IMR-90 (cell line): ENCODE results near the gene SLC27A4. TPM values are rescaled to one million over a fixed set of nuclear protein-coding genes. Genes with fewer than 3 reads are reported as not detected.

Experiments
- ATAC-seq: fragments of 200-7000 bp; cut with Tn5 transposase; 2 replicates; pipeline ENCODE4 v1.9.1; 2020; ENCODE audit warnings: low read depth, mild to moderate bottlenecking, moderate library complexity
- BruUV-seq: library from RNA; stranded (reverse); fragments of 400-500 nt; replicated peaks from 2 replicates; lab custom pipeline; 2021; lab: Mats Ljungman, UMichigan
- CTCF ChIA-PET: fragments of 300-600 bp; formaldehyde crosslinking; extraction: SDS; loops from one replicate; lab custom pipeline; 2021; ENCODE audit warnings: antibody characterized with exemption; lab: Yijun Ruan, JAX
- POLR2A ChIA-PET: fragments of 300-600 bp; sonication (Branson Sonifier 250); formaldehyde crosslinking; loops from one replicate; lab custom pipeline; 2022; ENCODE audit warnings: antibody characterized with exemption; ENCODE audit not compliant: unreplicated experiment; lab: Charles Lee
- DNase-seq: peaks from one replicate; pipeline ENCODE4 v3.0.0; 2013
- H2AFZ ChIP-seq: replicated peaks from 2 replicates; pipeline ENCODE3; 2013; ENCODE audit warnings: low read length, mild to moderate bottlenecking; ENCODE audit not compliant: poor library complexity
- H2AK5ac ChIP-seq: 2 replicates; pipeline ENCODE4 v1.6.1; 2013; ENCODE audit warnings: low read depth, low read length, inconsistent platforms
- H2AK9ac ChIP-seq: replicated peaks from 2 replicates; pipeline ENCODE3; 2013; ENCODE audit warnings: mild to moderate bottlenecking, low read depth, low read length, moderate library complexity; ENCODE audit not compliant: poor library complexity
- H2BK120ac ChIP-seq: 2 replicates; pipeline ENCODE4 v1.6.1; 2013; ENCODE audit warnings: low read depth, low read length, inconsistent platforms
- H2BK15ac ChIP-seq: 3 replicates; pipeline ENCODE4 v1.6.1; 2013; ENCODE audit warnings: low read depth, low read length, inconsistent platforms
- H2BK20ac ChIP-seq: 2 replicates; pipeline ENCODE4 v1.6.1; 2013; ENCODE audit warnings: low read depth, mild to moderate bottlenecking, inconsistent platforms, low read length, moderate library complexity
- H2BK5ac ChIP-seq: 2 replicates; pipeline ENCODE4 v1.6.1; 2013; ENCODE audit warnings: mild to moderate bottlenecking, low read depth, low read length, inconsistent platforms; ENCODE audit not compliant: poor library complexity, severe bottlenecking
- H3K14ac ChIP-seq: replicated peaks from 2 replicates; pipeline ENCODE4 v1.6.1; 2013; ENCODE audit warnings: low read depth, low read length, inconsistent platforms
- H3K18ac ChIP-seq: 2 replicates; pipeline ENCODE4 v1.6.1; 2013; ENCODE audit warnings: low read depth, low read length, control low read depth
- H3K23ac ChIP-seq: 2 replicates; pipeline ENCODE4 v1.6.1; 2013; ENCODE audit warnings: low read depth, low read length, inconsistent platforms
- H3K27ac ChIP-seq: 2 replicates; pipeline ENCODE4 v1.5.1; 2013; ENCODE audit warnings: mild to moderate bottlenecking, control low read depth, low read length; ENCODE audit not compliant: insufficient read depth
- H3K27me3 ChIP-seq: 2 replicates; pipeline ENCODE4 v1.6.1; 2013; ENCODE audit warnings: low read length; ENCODE audit not compliant: control insufficient read depth, insufficient read depth
- H3K36me3 ChIP-seq: 2 replicates; pipeline ENCODE4 v1.6.1; 2013; ENCODE audit warnings: low read length, mixed read lengths; ENCODE audit not compliant: control insufficient read depth, insufficient read depth
- H3K4ac ChIP-seq: 2 replicates; pipeline ENCODE4 v1.6.1; 2013; ENCODE audit warnings: low read depth, low read length, inconsistent platforms
- H3K4me1 ChIP-seq: 2 replicates; pipeline ENCODE4 v1.6.1; 2013; ENCODE audit warnings: low read length, mixed read lengths; ENCODE audit not compliant: control insufficient read depth, insufficient read depth
- H3K4me2 ChIP-seq: 2 replicates; pipeline ENCODE4 v1.6.1; 2013; ENCODE audit warnings: low read depth, mild to moderate bottlenecking, control low read depth, low read length, moderate library complexity
- H3K4me3 ChIP-seq: 2 replicates; pipeline ENCODE4 v1.5.1; 2013; ENCODE audit warnings: low read depth, mild to moderate bottlenecking, control low read depth, low read length, moderate library complexity; ENCODE audit not compliant: insufficient read depth
- H3K56ac ChIP-seq: 2 replicates; pipeline ENCODE4 v1.6.1; 2013; ENCODE audit warnings: low read length, inconsistent platforms; ENCODE audit not compliant: insufficient read depth; ENCODE audit errors: extremely low read depth
- H3K79me1 ChIP-seq, 2 experiments: 2 replicates each; pipeline ENCODE4 v1.6.1; 2013; ENCODE audit warnings: low read length in 2 of 2, inconsistent platforms in 1 of 2, low read depth in 1 of 2
- H3K9ac ChIP-seq: 2 replicates; pipeline ENCODE4 v1.6.1; 2013; ENCODE audit warnings: low read depth, low read length, control low read depth
- H3K9me1 ChIP-seq: 2 replicates; pipeline ENCODE4 v1.6.1; 2013; ENCODE audit warnings: low read length, inconsistent platforms; ENCODE audit not compliant: insufficient read depth
- H3K9me3 ChIP-seq: 2 replicates; pipeline ENCODE4 v1.6.1; 2013; ENCODE audit warnings: low read length; ENCODE audit not compliant: control insufficient read depth, insufficient read depth
- H4K20me1 ChIP-seq: 2 replicates; pipeline ENCODE4 v1.6.1; 2013; ENCODE audit warnings: low read length, inconsistent platforms; ENCODE audit not compliant: insufficient read depth
- H4K5ac ChIP-seq: 2 replicates; pipeline ENCODE4 v1.6.1; 2013; ENCODE audit warnings: mild to moderate bottlenecking, low read depth, low read length, control low read depth
- H4K8ac ChIP-seq, 2 experiments: 2 replicates each; pipeline ENCODE4 v1.6.1; 2013; ENCODE audit warnings: low read depth in 2 of 2, low read length in 2 of 2, control low read depth in 1 of 2, inconsistent platforms in 1 of 2
- H4K91ac ChIP-seq: 2 replicates; pipeline ENCODE4 v1.6.1; 2013; ENCODE audit warnings: low read depth, low read length, inconsistent platforms; ENCODE audit not compliant: insufficient read depth
- BHLHE40 ChIP-seq: fragments of 150-350 bp; IDR thresholded peaks from 2 replicates; pipeline ENCODE4 v1.6.1; 2016; ENCODE audit warnings: mild to moderate bottlenecking, low read depth, low read length
- CEBPB ChIP-seq: IDR thresholded peaks from 2 replicates; pipeline ENCODE4 v1.6.1; 2012; ENCODE audit warnings: low read depth, low read length, improper control_type of control experiment
- CHD1 ChIP-seq: IDR thresholded peaks from 2 replicates; pipeline ENCODE4 v1.6.1; 2012; ENCODE audit warnings: low read depth, low read length, improper control_type of control experiment
- ELK1 ChIP-seq: fragments of 150-350 bp; IDR thresholded peaks from 2 replicates; pipeline ENCODE4 v1.6.1; 2016; ENCODE audit warnings: low read depth, mild to moderate bottlenecking, low read length, moderate library complexity, borderline replicate concordance
- FOS ChIP-seq: fragments of 150-350 bp; IDR thresholded peaks from 2 replicates; pipeline ENCODE4 v1.6.1; 2016; ENCODE audit warnings: low read depth, low read length
- MAFK ChIP-seq: IDR thresholded peaks from 2 replicates; pipeline ENCODE4 v1.6.1; 2012; ENCODE audit warnings: low read depth, low read length, improper control_type of control experiment
- MAZ ChIP-seq: IDR thresholded peaks from 2 replicates; pipeline ENCODE4 v1.6.1; 2012; ENCODE audit warnings: low read depth, mild to moderate bottlenecking, low read length, improper control_type of control experiment, moderate library complexity, borderline replicate concordance
- MXI1 ChIP-seq: IDR thresholded peaks from 2 replicates; pipeline ENCODE4 v1.6.1; 2012; ENCODE audit warnings: low read depth, mild to moderate bottlenecking, low read length, moderate library complexity, borderline replicate concordance
- NFE2L2 ChIP-seq: fragments of 150-350 bp; IDR thresholded peaks from 2 replicates; pipeline ENCODE4 v1.6.1; 2016; ENCODE audit warnings: low read depth, mild to moderate bottlenecking, low read length
- POLR2A ChIP-seq: IDR thresholded peaks from 2 replicates; pipeline ENCODE4 v1.6.1; 2012; ENCODE audit warnings: mild to moderate bottlenecking, low read depth, low read length
- RAD21 ChIP-seq: IDR thresholded peaks from 2 replicates; pipeline ENCODE4 v1.6.1; 2012; ENCODE audit warnings: low read length, improper control_type of control experiment
- RFX5 ChIP-seq: IDR thresholded peaks from 2 replicates; pipeline ENCODE4 v1.8.0; 2012; ENCODE audit warnings: low read depth, mild to moderate bottlenecking, low read length, moderate library complexity
- SMC3 ChIP-seq: fragments of 150-350 bp; IDR thresholded peaks from 2 replicates; pipeline ENCODE4 v1.6.1; 2016; ENCODE audit warnings: low read depth, mild to moderate bottlenecking, antibody characterized with exemption, low read length, moderate library complexity
- WGBS, 2 experiments: methylation state at CpG; one replicate each; pipeline versions ENCODE4 v1.1.5 to v1.1.7; 2013; ENCODE audit warnings: missing lambda C conversion rate in 2 of 2; ENCODE audit not compliant: insufficient read length in 1 of 2; ENCODE audit errors: extremely low coverage in 2 of 2; 5-methylcytosine and 5-hydroxymethylcytosine counted together
- dilution Hi-C: fragments of 300-500 bp; cut with HindIII; formaldehyde crosslinking; loops from one replicate; pipeline ENCODE4 v1.14.3; 2018; ENCODE audit warnings: low sequenced_read_pairs; ENCODE audit not compliant: unreplicated experiment
- in situ Hi-C: fragments of 300-500 bp; cut with MboI; formaldehyde crosslinking; loops from 3 replicates; pipeline ENCODE4 v1.14.3; 2019; ENCODE audit warnings: low sequenced_read_pairs, inconsistent platforms, mixed read lengths
- intact Hi-C: fragments of 100-400 bp; cut with micrococcal nuclease; formaldehyde crosslinking; loops from 2 replicates; pipeline ENCODE4 v1.10.0; 2022
- polyA plus RNA-seq, 3 experiments: library from polyadenylated mRNA; depleted of rRNA; stranded (reverse); fragments of >200 nt; gene quantifications; 2 replicates each; pipeline ENCODE4 v1.2.3, GENCODE V29; 2012; ENCODE audit warnings: low replicate concordance in 1 of 3
- total RNA-seq: library from RNA; depleted of rRNA; stranded (reverse); fragments of >200 nt; gene quantifications from 2 replicates; pipeline ENCODE4 v1.2.3, GENCODE V29; 2012
- TF ChIP-seq, protein P1 (sequence below): conservative IDR thresholded peaks from 2 replicates; pipeline ENCODE4 v1.5.1; 2012; ENCODE audit warnings: mild to moderate bottlenecking, low read depth, low read length, improper control_type of control experiment
- TF ChIP-seq, protein P2 (sequence below): fragments of 150-350 bp; IDR thresholded peaks from 2 replicates; pipeline ENCODE4 v1.6.1; 2017; ENCODE audit warnings: mild to moderate bottlenecking, antibody characterized with exemption, low read length, low read depth

SLC27A4 gene
- total and polyA plus RNA-seq, 2 of the 4 experiments (the other 2 are of a cell fraction): 9.7 to 13.7 TPM

DNA sequence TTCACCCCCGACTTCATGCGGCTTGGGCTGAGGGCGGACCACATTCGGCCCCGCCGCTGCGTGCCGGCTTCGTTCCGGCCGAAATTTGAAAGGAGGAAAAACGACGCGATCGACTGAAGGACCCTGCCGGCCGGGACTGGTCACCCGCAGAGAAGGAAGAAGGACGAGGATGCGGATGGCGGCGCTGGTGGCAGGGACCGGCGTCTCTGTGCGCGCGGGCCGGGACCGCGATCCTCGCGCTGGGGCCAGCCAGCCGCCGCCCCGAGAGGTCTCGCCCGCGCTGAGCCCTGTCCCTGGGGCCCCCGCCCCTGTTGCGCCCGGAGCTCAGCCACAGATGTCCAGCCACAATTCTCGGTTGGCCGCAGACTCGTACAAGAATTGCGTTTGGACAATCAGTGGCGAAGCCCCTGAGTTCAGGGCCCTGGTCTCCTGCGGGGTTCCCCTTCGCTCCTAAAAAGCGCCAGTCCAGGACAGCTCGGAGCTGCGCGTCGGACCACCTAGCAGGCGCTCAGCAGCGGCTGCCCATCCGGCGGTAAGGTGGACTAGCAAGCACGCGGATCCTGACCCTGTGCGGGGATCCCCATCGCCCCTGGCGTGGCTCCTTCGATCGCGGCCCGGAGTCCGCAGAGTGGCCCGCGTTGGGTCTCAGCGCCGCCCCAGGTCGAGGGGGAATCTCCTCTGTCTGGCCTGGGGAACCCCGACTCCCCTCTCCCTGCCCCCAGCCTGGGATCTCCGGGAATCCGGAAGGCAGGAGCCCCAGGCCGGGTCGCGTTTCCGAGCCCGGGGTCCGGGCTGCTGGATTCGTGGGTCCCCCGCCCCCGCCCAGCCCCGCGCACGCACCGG is 52.2 kb downstream of the SLC27A4 start:
- DNase-seq (no peak), ATAC-seq (no peak)
- H2AK5ac ChIP-seq: no peak overlapping the region
- dilution Hi-C loops (no loop called here), intact Hi-C loops (no loop called here), in situ Hi-C loops (no loop called here)
- no peak overlapping the region for H2BK5ac ChIP-seq
- no peak overlapping the region for H3K14ac ChIP-seq
- no peak overlapping the region for H2AFZ ChIP-seq
- H4K5ac ChIP-seq: no peak overlapping the region
- no peaks in the 10 kb centered on the region for H3K79me1 ChIP-seq
- H3K4ac ChIP-seq: no peak overlapping the region
- H3K4me1 ChIP-seq: no peaks in the 10 kb centered on the region
- H3K56ac ChIP-seq: no peak overlapping the region
- no peak overlapping the region for H3K4me2 ChIP-seq
- peaks cover 11% of the 10 kb centered on the region for H3K27me3 ChIP-seq
- H2BK15ac ChIP-seq: no peak overlapping the region
- no peak overlapping the region for H3K4me3 ChIP-seq
- no peak overlapping the region for H4K8ac ChIP-seq
- 73% methylated on average over 44 of the region's 88 CpGs; no CpG with 5 or more reads in 1 of the 2 experiments for WGBS, 2 experiments
- H3K27ac ChIP-seq: no peak overlapping the region
- TF ChIP-seq POLR2A (no peak), SMC3 (no peak), MAZ (no peak), RAD21 (no peak), NFE2L2 (no peak), FOS (no peak), MAFK (no peak), BHLHE40 (no peak), ELK1 (no peak), RFX5 (no peak), CEBPB (no peak), CHD1 (no peak), MXI1 (no peak)
- TF ChIP-seq, protein P1, sequence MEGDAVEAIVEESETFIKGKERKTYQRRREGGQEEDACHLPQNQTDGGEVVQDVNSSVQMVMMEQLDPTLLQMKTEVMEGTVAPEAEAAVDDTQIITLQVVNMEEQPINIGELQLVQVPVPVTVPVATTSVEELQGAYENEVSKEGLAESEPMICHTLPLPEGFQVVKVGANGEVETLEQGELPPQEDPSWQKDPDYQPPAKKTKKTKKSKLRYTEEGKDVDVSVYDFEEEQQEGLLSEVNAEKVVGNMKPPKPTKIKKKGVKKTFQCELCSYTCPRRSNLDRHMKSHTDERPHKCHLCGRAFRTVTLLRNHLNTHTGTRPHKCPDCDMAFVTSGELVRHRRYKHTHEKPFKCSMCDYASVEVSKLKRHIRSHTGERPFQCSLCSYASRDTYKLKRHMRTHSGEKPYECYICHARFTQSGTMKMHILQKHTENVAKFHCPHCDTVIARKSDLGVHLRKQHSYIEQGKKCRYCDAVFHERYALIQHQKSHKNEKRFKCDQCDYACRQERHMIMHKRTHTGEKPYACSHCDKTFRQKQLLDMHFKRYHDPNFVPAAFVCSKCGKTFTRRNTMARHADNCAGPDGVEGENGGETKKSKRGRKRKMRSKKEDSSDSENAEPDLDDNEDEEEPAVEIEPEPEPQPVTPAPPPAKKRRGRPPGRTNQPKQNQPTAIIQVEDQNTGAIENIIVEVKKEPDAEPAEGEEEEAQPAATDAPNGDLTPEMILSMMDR: no peak
- TF ChIP-seq, protein P2, sequence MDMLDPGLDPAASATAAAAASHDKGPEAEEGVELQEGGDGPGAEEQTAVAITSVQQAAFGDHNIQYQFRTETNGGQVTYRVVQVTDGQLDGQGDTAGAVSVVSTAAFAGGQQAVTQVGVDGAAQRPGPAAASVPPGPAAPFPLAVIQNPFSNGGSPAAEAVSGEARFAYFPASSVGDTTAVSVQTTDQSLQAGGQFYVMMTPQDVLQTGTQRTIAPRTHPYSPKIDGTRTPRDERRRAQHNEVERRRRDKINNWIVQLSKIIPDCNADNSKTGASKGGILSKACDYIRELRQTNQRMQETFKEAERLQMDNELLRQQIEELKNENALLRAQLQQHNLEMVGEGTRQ: no peak
- CTCF ChIA-PET: no interaction called here
- H3K18ac ChIP-seq: no peak overlapping the region
- POLR2A ChIA-PET: no interaction called here
- H2AK9ac ChIP-seq: no peak overlapping the region
- H4K20me1 ChIP-seq: no peaks in the 10 kb centered on the region; the same call in none of the 2 replicates
- BruUV-seq: no TSS peak
- H3K9me3 ChIP-seq: no peaks in the 10 kb centered on the region
- no peak overlapping the region for H3K23ac ChIP-seq
- H3K9ac ChIP-seq: no peak overlapping the region
- no peaks in the 10 kb centered on the region for H3K9me1 ChIP-seq
- H4K91ac ChIP-seq: no peak overlapping the region
- no peak overlapping the region for H2BK20ac ChIP-seq
- H2BK120ac ChIP-seq: no peak overlapping the region
- peaks cover 25% of the 10 kb centered on the region for H3K36me3 ChIP-seq
